Mucosa of descending colon (tissue), 3 donors: ENCODE measurements around the gene WDR17. TPM values are rescaled to one million over a fixed set of nuclear protein-coding genes. Genes with fewer than 3 reads are reported as not detected.

ENCODE experiments used
- ATAC-seq: fragments of 200-7000 bp; cut with Tn5 transposase; one replicate; pipeline ENCODE4 v1.9.1; 2020; ENCODE audit warnings: mild to moderate bottlenecking, moderate library complexity
- DNase-seq, 3 donors: peaks; one replicate each; pipeline ENCODE4 v3.0.0-alpha.2; 2020
- H3K36me3 ChIP-seq: fragments of 200-600 bp; one replicate; pipeline ENCODE4 v1.8.0; 2021; ENCODE audit warnings: low read depth, mild to moderate bottlenecking
- H3K4me1 ChIP-seq: fragments of 200-600 bp; one replicate; pipeline ENCODE4 v1.8.0; 2021; ENCODE audit warnings: low read depth, mild to moderate bottlenecking
- H3K4me3 ChIP-seq: fragments of 200-600 bp; one replicate; pipeline ENCODE4 v1.8.0; 2021; ENCODE audit warnings: mild to moderate bottlenecking
- H3K9me3 ChIP-seq: fragments of 200-600 bp; one replicate; pipeline ENCODE4 v1.8.0; 2021; ENCODE audit warnings: mild to moderate bottlenecking
- intact Hi-C, 2 donors: fragments of 100-400 bp; cut with DNase I in 1 of 2; cut with micrococcal nuclease in 1 of 2; formaldehyde crosslinking; loops; one replicate each; pipeline versions ENCODE4 v1.11.0 to v1.11.1; 2022; cut with DNase I, micrococcal nuclease
- total RNA-seq, 3 donors: library from RNA; stranded (reverse); fragmentation: NEBNext Ultra II Directional in 2 of 3; extraction: Animal tissue kit (Norgen Biotek cat#: 25700) in 2 of 3; gene quantifications; one replicate each; pipeline versions ENCODE4 v1.2.1 to v1.2.4, GENCODE V29; 2021 to 2023
- TF ChIP-seq, protein P1 (sequence below): fragments of 200-600 bp; IDR thresholded peaks from one replicate; pipeline ENCODE4 v1.8.0; 2022; ENCODE audit warnings: antibody characterized with exemption, mild to moderate bottlenecking
- donor health status: DM: no; HTN: no; CAD: no; lungs with moderate emphysema.
- donor health status: DM: no; HTN: no; CAD: no.
- donor health status: DM: no; HTN: yes; CAD: no.

Gene WDR17
- total RNA-seq, 3 donors from 2014 or later: 1.8 to 4.9 (median 2.4) TPM

- no peak for ATAC-seq
- Histone ChIP-seq H3K4me1 (no peaks in the 10 kb centered on the region), H3K4me3 (no peak overlapping the region), H3K9me3 (no peaks in the 10 kb centered on the region), H3K36me3 (no peaks in the 10 kb centered on the region)
- DNase-seq: peak in 1 of 3 donors; percentile 20
- intact Hi-C loops: no loop called here
- TF ChIP-seq, protein P1, sequence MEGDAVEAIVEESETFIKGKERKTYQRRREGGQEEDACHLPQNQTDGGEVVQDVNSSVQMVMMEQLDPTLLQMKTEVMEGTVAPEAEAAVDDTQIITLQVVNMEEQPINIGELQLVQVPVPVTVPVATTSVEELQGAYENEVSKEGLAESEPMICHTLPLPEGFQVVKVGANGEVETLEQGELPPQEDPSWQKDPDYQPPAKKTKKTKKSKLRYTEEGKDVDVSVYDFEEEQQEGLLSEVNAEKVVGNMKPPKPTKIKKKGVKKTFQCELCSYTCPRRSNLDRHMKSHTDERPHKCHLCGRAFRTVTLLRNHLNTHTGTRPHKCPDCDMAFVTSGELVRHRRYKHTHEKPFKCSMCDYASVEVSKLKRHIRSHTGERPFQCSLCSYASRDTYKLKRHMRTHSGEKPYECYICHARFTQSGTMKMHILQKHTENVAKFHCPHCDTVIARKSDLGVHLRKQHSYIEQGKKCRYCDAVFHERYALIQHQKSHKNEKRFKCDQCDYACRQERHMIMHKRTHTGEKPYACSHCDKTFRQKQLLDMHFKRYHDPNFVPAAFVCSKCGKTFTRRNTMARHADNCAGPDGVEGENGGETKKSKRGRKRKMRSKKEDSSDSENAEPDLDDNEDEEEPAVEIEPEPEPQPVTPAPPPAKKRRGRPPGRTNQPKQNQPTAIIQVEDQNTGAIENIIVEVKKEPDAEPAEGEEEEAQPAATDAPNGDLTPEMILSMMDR: no peak
Measured at GRCh38 chr4:176191974-176192373, 126.3 kb downstream of the WDR17 start.

DNA sequence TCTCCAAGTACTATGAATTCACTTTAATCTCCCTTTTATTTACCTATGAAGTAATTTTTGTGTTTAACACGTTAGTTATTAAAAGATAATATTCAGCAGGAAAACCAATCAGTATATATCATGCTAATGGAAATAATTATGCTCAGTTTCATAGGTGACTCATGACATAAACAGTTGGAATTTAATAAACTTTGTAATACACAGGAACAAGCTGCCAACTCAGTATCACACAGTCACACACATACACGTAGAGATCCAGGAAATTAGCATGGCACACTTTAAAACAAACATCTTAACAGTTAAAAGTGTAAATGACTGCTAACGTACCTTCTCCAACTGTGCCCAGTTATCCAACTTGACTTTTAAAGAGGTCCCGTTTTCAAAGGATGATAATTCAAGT, 127.5 kb downstream of the WDR17 start:
- Histone ChIP-seq H3K9me3 (no peaks in the 10 kb centered on the region), H3K4me3 (no peak overlapping the region), H3K36me3 (no peaks in the 10 kb centered on the region), H3K4me1 (no peaks in the 10 kb centered on the region)
- ATAC-seq (no peak), DNase-seq (no peak)
- TF ChIP-seq, protein P1: no peak
- intact Hi-C loops: no loop called here

- TF ChIP-seq, protein P1: no peak
- H3K4me1 ChIP-seq: no peaks in the 10 kb centered on the region
- intact Hi-C loops: no loop called here
- no peak overlapping the region for H3K4me3 ChIP-seq
- no peaks in the 10 kb centered on the region for H3K36me3 ChIP-seq
- no peak for DNase-seq
- H3K9me3 ChIP-seq: no peaks in the 10 kb centered on the region
- ATAC-seq: no peak
Measured at GRCh38 chr4:176193938-176194337, 128.3 kb downstream of the WDR17 start.

- Histone ChIP-seq H3K4me3 (no peak within 1 kb of the TSS), H3K4me1 (no peaks in the 10 kb centered on the region), H3K36me3 (no peaks in the 10 kb centered on the region), H3K9me3 (no peaks in the 10 kb centered on the region)
- intact Hi-C loops: no loop called here
- ATAC-seq (peak; percentile 100), DNase-seq (peak; percentile 96)
- TF ChIP-seq, protein P1: no peak
Measured at GRCh38 chr4:176195184-176195978, 129.7 kb downstream of the WDR17 start, which contains the start of gene SPATA4. Gene SPATA4, minus strand, starts transcription at chr4:176195585. Its CDS starts 23 bp downstream, at chr4:176195562.

- Histone ChIP-seq H3K36me3 (no peaks in the 10 kb centered on the region), H3K4me3 (no peak overlapping the region), H3K9me3 (no peaks in the 10 kb centered on the region), H3K4me1 (no peaks in the 10 kb centered on the region)
- ATAC-seq (peak; percentile 18), DNase-seq (peak in 1 of 3 donors; percentile 38)
- intact Hi-C loops: no loop called here
- TF ChIP-seq, protein P1: no peak
Measured at GRCh38 chr4:176198316-176198903, 132.8 kb downstream of the WDR17 start.
